ENCODE data around the gene SSTR5.
A peak's percentile ranks its signal among the peaks of the same experiment; 100 is the strongest.

SSTR5 gene

DNA sequence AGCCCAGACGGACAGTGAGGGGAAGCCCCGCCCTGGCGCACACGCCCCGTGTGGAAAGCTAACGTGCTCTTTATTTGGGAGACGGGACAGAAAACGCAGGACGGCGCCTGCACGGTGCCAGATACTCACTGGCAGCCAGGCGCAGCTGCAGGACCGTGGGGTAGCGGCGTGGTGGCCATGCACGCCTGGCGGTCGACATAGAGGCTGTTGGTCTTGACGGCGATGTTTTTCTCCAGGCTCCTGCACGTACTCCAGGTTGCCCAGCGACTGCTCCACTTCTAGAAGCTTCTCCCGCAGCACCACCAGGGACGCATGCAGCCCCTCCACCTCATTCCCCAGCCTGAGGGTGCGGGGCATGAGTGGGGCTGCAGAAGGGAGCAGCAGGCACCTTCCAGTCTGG is 28.6 kb downstream of the SSTR5 start:
- no peak for DNase-seq (ENCODE audit: extremely low read depth in 1 of 2, low read depth in 1 of 2)

DNA sequence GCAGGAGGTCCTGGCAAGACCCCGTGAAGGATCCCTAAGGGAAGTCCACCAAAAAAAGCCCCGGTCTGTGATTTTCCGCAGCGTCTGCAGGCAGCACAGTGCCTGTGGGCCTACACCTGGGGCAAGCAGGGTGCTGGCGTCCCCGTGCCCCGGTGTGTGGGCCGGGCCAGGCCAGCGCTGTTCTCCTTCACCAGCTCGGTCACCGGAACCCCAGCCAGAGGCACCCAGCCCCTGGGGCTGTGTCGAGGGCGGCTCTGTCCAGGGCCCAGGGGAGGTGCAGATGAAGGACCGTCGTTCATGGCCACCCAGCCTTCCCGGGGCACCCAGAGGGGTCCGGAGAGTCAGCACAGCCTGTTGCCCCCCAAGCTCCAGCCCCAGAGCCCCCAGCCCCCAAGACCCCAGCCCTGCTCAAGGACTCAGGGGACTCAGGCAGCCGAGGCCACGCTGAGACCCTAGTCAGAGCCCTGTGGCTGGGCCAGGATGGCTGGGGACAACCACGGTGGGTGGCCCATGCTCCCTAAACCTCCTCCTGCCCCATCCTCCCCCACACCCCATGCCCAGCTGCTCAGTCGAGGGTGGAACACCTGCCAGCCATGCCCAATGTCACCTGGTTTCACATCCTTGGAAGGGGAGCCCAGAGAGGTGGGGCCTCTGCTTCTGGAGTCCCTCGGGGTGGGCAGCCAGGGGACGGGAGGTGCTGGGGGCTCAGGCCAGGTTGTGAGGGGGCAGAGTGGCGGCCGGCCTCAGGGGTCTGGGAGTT is 29.2 kb downstream of the SSTR5 start:
- DNase-seq (ENCODE audit: extremely low read depth in 1 of 2, low read depth in 1 of 2), result no peak

DNA sequence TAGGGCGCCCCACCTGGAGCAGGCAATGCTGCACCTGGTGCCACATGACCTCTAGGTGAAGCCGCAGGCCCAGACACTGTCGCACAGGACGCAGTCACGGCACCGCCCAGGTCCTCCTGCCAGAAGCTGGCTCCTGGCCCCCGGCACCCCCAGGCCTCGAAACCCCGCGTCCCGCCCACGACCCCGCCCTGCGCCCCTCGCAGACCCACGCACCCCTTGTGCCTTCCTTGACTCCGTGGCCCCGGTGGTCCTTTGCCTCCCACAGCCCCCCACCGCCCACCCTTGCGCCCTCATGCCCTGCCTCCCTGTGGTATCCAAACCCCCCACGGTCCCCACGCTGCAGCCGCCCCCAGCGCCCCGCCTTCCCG is 29.8 kb downstream of the SSTR5 start:
- no peak for DNase-seq (ENCODE audit: extremely low read depth in 1 of 2, low read depth in 1 of 2)

DNA sequence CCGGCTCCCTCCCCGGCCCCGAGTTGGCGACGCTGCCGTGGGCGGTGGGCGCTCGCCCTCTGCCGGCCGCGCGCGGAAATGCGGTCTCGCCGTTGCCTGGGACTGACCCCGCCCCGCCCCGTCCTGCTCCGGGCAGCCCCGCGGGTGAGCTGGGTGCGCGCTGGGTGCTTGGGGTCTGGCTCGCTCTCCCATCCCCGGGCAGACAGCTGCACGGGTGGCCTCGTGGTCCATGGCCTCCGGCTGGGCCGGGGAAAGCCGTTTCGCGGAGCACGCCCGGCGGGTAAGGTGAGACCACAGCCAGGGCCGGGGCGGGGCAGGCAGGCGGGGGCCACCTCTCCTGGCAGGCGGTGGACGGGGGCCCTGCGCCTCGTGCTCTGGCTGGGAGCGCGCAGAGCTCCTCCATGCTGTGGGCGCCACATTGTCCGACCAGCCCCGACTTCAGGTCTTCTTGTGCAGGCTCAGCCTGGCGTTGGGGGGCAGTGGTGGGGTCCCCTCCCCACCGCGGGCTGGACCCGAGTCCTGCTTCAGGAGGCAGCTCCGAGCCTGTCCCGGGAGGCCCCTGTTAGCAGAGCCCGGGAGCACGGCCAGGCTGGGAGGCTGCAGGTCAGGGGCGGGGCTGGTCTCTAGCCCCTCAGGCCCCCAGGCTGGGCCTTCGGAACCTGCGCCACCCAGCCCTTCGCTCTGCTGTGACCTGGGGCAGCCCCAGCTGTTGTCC is 30.5 kb downstream of the SSTR5 start:
- DNase-seq (ENCODE audit: extremely low read depth in 1 of 2, low read depth in 1 of 2), result peak; percentile 32 to 39

DNA sequence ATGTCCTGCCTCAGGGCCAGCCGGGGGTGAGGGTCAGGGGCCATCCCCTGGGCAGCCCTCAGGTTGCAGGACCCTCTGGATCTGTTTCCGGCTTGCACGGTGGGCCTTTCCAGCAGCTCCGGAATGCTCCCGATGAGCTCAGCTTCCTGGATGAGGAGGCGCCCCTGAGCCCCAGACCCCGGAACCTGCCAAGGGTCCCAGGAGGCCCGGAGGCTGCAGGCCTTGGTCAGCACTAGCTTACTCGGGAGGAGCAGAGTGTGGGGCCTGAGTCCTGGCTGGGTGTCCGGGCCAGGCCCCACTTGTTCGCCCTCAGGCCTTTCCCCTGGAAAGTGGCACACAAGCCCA is 31.1 kb downstream of the SSTR5 start:
- DNase-seq (ENCODE audit: extremely low read depth in 1 of 2, low read depth in 1 of 2), result no peak

DNA sequence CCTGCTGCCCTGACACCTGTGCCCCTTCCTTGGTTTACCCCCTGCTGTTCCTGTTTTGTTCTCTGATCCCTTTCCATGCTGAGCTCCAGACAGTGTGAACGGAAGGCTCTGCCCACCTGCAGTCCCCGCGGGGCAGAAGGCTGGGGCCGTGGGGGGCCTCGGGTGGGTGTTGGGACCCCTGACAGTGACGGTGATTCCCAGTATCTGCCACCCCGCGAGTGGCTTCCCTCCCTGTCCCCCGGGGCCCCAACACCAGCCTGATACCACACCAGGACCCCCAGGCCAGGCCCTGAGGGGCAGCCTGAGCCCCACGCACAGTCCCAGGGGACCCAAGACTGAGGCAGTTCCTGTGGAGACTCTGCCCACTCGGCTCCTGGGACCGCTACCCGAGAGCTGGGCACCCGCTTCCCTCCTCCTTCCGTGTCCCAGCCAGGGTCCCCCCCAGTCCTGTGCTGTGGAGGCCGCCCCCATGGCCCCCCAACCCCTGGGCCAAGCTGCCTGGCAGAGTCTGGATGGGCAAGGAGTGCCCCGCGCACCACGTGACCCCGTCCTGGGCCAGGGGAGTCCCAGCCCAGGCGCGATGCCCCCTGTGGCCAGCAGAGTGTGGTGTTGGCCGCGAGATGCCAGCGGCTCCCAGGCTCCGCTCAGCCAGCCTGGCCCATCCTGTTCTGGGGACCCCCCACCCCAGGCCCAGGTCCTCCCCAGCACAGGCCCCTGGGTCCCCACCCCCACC is 33.5 kb downstream of the SSTR5 start:
- DNase-seq (ENCODE audit: extremely low read depth in 1 of 2, low read depth in 1 of 2), result peak; percentile 12 to 13

DNA sequence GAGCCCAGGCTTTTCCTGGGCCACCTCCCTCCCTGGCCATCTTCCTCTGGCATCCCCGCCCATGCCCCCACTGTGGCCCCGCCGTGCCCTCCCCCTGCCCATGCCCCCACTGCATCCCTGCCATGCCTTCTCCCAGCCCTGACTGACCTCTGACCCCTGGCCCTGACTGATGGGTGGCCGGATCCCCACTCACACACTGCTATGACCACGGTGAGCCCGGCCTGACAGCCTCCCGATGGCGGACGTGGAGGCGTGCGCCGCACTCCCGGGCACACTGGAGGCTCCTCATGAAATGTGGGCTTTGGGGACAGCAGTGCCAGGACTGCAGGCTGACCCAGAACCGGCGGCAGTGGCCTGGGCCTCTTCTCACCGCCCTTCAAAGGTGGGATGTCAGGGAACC is 34.1 kb downstream of the SSTR5 start:
- no peak for DNase-seq (ENCODE audit: extremely low read depth in 1 of 2, low read depth in 1 of 2)

DNA sequence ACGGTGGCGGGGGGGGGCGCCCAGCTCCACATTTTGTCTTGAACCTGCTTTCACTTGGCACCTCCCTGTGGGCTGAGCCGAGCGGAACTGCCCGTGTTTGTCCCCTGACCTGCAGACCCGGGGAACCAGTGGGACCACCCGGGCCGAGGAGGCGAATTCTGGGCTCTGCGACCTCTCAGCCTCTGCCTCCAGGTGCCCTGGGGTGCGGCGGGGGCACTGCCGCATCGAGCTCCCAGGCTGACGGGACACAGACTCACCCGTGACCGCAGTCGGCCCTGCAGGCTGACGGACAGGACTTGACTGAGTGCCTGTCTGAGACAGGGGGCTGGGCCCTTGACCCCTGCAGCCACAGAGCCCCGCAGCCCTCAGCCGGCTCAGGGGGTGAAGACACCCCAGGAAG is 34.6 kb downstream of the SSTR5 start:
- DNase-seq (ENCODE audit: extremely low read depth in 1 of 2, low read depth in 1 of 2), result no peak

DNA sequence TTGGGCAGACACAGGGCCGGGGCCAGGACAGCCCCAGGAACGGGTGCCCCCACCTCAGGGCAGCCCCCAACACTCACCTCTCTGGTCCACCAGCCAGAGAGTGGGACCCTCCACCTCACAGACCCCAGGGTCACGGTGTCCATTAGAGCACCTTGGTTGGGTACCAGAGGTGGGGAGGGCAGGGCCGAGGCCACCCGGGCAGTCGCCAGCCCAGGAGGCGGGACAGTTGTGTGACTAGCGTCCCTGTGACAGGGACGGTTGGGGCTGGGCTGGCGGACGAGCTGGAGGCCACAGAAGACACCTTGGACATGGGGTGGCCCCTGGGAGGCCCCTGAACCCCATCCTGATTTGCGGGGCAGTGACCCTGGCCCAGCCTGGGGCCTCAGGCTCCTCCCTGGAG is 35.2 kb downstream of the SSTR5 start:
- no peak for DNase-seq (ENCODE audit: extremely low read depth in 1 of 2, low read depth in 1 of 2)

DNA sequence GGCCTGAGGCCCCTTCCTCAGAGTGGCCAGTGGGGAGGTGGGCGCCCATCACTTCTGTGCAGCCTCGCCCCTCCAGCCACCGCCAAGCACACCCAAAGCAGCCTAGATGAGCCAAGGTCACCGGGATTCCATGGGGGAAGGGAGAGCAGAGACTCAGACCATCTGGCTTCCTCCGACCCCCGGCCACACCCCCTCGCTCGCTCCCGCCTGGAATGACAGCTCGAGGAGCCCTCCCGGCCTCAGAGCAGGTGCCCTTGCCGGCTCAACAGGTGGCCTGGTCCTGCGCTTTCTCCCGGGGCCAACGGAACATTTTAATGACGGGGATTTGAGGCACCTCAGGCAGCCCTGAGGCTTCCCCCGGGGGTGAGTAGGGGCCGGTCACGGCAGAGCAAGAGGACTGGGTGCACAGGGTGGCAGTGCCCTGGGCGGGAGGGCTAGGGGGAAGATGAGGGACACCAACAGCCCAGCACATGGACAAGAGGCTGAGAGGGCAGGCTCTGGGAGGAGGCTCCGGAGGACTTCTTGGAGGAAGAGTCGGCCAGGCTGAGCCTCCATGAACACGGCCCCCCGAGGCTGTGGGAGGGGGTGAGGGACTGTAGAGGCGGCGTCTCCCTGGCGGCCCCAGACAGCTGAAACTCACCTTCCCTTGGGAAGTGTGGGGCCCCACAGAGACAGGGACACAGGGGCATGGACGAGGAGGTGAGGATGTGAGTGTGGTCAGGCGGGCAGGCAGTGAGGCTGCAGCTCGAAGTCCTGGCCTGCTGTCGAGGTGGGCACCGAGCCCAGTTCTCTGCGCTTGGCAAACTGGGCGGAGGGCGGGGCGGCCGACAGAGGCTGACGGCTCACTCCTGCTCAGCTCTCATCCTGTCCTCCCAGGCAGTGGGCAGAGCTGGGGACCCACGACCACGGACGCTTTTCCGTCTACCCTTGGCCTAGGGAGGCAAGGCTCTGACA is 36.0 kb downstream of the SSTR5 start:
- DNase-seq (ENCODE audit: extremely low read depth in 1 of 2, low read depth in 1 of 2), result no peak

DNA sequence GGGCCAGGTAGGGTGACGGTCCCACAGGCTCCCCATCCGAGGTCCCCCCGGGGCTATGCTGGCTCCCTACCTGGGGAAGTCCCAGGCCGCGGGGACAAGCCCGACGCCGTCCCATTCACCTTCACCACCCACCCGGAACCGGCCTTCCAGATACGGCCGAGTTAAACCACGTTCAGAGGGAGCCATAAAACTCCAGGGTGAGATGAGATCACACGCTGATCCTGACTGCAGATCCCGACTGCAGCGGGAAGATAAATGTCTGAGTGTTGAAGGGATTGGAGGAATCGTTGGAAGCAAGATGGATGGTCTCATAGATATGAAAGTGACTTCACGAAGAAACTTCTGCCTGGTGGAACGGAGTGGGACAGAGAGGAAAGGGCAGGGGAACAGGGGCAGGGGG is 37.1 kb downstream of the SSTR5 start:
- DNase-seq (ENCODE audit: extremely low read depth in 1 of 2, low read depth in 1 of 2), result no peak

DNA sequence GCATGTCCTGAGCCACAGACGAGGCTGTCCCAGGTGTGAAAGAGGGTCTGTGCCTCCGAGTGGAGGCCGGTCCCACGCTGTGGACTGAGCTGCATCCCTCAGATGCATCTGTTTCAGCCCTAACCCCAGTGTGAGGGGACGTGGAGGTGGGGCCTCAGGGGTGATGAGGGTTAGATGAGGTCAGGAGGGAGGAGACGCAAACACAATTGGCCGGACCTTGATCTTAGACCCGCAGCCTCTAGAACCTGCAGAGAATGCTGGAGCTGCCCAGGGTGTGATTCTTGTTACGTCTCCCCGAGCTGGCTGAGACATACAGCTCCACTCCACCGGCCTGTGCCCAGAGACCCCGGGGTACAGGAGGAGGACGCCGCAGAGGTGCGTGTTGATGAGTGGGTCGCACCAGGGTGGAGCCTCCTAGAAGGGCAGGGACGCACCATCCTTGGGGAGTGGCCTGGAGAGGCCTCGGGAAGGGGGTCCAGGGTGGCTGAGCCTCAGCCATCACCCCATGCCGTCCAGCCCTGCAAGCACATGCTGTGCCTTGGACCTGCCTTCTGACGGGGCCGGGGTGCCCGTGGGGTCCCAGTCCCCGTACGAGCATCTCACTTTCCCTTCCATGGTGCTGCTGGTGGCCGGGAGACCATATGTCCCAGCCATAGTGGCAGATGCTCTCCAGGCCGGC is 40.1 kb downstream of the SSTR5 start:
- DNase-seq (ENCODE audit: extremely low read depth in 1 of 2, low read depth in 1 of 2), result no peak

DNA sequence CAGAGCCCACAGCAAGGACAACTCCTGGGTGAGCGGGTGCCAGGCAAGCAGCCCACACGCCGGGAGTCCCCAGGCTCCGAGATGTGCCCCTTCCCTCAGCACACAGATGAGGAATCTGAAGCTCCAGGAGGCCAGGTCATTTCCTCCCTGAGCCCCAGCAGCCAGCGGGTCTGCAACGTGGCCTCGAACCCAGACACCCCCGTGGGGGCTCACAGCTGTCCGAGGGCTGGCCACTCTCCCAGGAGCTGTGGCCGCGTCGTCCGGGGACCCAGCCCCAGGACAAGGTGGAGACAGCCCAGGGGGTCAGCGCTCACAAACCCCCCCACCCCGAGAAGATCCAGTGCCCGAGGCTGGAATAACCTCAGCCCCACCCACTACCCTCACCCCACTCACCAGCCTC is 40.9 kb downstream of the SSTR5 start:
- no peak for DNase-seq (ENCODE audit: extremely low read depth in 1 of 2, low read depth in 1 of 2)

DNA sequence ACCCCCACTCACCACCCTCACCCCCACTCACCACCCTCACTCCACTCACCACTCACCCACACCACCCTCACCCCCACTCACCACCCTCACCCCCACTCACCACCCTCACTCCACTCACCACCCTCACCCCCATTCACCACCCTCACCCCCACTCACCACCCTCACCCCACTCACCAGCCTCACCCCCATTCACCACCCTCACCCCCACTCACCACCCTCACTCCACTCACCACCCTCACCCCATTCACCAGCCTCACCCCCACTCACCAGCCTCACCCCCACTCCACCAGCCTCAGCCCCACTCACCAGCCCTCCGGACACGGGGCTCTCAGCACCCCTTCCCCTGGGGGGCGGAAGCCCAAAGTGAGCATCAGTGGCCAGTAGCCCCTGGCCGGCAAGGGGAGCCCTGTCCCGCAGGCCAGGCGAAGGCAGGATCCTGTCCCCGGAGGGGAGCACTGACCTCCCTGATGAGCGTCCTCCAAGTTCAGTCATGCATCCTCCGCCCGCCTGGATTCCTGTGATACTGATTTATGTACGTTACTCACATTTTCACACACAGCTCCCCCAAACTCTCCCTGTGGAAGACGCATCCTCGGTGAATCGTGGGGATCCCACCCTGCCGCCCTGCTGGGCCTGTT is 41.5 kb downstream of the SSTR5 start:
- DNase-seq (ENCODE audit: extremely low read depth in 1 of 2, low read depth in 1 of 2), result no peak

DNA sequence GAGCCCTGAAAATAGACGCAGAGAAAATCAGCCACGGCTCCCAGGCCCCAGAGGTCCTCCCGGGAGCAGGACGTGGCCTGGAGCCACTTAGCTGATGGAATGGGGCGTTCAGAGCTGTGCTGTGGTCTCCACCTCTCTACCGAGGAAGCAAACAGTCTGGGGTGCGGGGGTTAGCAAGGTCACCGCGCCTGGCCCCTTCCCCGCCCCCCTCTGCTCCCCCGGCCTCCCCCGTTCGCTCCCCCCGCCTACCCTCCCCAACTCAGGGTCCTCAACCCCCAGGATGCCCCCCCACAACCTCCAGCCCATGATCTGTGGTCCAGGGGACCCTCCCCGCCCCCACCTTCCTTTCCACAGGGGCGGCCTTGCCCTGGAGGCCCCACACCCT is 44.1 kb downstream of the SSTR5 start:
- no peak for DNase-seq (ENCODE audit: extremely low read depth in 1 of 2, low read depth in 1 of 2)

DNA sequence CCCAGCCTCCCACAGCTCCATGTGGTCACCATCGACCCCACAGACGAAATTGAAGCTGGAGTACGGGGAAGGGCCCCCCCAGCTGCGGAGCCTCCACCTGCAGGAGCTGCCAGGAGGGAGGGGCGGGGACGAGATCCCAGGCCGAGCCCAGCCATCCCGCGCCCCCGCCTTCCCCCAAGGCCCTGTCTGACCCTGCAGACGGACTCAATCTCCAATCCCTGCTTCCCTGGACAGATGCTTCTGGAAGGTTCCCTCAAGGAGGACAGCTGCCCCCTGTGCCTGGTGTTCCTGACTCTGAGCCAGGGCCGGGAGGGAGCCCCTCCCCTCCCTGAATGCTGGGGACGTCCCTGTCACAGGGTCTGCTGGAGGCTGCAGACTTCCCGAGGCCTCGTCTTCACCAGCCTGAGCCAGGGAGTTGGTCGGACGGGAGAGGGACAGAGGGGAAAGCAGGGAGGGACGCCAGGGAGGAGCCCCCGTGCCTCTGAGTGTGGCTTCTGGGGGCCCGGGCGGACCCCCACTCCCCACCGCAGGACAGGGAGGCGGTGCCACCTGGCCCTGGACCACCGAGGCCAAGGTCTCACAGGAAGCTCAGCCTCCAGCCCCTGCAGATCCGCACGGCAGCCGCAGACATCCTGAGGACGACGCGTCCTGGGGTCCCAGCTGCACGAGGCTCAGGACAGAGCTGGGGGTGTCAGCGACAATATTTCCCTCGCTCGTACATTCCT is 44.8 kb downstream of the SSTR5 start:
- DNase-seq (ENCODE audit: extremely low read depth in 1 of 2, low read depth in 1 of 2), result no peak

DNA sequence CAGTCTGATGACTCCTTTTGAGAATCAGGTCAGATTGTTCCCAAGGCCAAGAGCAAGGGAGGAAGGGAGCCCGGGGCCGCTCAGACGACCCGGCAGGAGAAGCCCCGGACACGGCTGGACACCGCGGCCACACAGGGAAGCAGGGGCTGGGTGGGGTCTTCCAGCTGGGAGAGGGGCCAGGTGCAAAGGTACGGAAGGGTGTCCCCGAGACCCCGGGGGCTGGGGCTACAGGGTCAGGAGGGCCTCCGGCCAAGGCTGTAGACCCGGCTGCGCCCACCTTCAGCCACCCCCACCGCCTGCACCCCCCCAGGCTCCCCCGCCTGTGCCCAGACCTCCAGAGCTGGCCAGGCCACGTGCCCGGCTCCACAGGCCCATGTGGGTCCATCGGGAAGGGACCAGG is 45.4 kb downstream of the SSTR5 start:
- DNase-seq (ENCODE audit: extremely low read depth in 1 of 2, low read depth in 1 of 2), result no peak

DNA sequence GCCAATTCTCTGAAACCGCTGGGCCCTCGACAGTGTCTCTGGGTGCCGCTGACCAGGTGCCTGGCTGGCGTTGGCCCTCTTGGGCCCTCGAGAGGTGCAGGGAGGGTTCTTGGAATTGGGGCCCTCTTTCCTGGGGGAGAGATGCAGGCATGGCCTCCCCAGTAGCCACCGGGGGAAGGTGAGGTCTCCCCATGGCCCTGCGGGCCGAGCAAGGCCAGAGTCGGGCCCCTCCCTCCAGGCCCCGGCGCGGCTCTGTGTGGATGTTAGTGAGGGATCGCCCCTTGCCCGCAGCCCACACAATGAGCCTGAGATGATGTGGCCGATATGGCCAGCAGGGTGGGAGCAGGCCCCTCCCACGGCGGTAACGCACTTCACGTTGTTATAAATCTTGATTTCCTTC is 46.6 kb downstream of the SSTR5 start:
- no peak for DNase-seq (ENCODE audit: extremely low read depth in 1 of 2, low read depth in 1 of 2)
